Stimulated activated CD4-positive, alpha-beta T cell treated with anti-CD3 and anti-CD28 coated beads, Interleukin-15, amount 100 ng/mL, for 24 hours (primary cell): ENCODE data around the gene AUH.
A peak's percentile ranks its signal among the peaks of the same experiment; 100 is the strongest.
"Not testable (repeated sequence)": the region's sequence is repeated elsewhere in the genome, so short reads cannot be mapped to it uniquely, and the experiment has no call there.

Source experiments
- DNase-seq: peaks from one replicate; pipeline ENCODE4 v3.0.0-alpha.2; 2020

Gene AUH

DNA sequence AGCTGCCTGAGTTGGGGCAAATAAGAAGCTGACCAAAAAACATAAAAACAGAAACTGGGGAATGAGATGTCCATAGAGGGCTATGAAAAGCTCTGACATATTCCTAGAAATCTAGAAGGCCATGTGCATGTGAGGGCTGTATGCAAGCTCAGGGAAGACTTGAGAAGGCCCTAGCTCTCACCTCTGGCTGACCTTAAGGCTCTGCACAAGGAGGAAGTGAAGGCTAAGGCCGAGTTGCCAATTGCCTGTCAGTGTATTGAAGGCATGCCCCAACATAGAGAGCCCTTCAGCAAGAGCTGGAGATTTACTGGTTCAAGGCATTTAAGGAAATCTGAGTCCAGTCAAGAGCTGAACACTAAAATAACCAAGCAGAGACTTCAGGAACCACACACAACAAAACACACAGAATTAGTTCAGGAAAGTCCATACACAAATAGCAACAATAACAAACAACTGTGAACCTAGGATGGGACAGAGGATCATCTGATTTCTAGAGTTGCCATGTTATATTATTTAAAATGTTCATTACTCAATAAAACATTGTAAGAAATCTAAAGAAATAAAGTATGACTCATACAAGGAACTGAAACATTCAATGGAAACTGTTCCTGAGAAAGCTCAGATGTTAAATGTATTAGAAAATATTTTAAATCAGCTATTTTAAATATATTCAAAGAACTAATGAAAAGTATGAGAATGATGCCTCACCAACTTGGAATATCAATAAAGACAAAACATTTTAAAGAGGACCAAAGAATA is 161.8 kb downstream of the AUH start:
- DNase-seq: no peak

DNA sequence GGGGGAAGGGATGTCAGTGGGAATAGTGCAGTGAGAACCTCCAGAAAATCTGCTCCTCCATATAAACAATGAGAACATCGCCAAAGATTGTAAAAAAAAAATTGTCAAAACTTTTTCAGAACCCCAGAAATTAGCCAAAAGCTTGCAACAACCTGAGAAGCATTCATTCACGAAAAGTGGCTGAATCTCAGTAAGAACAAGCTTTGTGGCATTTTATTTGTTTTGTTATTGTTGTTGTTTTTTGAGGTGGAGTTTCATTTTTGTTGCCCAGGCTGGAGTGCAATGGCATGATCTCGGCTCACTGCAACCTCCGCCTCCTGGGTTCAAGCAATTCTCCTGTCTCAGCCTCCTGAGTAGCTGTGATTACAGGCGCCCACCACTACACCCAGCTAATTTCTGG is 162.8 kb downstream of the AUH start:
- not testable (repeated sequence) for DNase-seq

DNA sequence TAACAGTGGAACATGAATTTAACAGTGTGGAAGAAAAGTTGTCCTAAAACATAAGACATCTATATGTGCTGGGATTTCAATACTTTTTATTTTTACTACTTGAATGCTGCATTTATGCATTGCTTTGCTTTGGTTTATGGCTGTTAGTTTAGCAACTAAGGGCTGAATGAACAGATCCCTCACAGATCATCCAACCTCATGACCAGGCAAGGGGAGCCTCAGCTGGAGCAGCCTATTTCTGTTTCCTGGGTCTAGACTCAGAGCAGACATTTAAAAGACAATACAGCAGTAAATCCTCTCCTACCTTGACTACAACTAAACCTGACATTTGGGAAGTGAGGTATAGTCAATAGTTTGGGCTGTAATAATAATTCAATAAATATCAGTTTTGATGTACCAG is 163.3 kb downstream of the AUH start:
- DNase-seq: no peak

DNA sequence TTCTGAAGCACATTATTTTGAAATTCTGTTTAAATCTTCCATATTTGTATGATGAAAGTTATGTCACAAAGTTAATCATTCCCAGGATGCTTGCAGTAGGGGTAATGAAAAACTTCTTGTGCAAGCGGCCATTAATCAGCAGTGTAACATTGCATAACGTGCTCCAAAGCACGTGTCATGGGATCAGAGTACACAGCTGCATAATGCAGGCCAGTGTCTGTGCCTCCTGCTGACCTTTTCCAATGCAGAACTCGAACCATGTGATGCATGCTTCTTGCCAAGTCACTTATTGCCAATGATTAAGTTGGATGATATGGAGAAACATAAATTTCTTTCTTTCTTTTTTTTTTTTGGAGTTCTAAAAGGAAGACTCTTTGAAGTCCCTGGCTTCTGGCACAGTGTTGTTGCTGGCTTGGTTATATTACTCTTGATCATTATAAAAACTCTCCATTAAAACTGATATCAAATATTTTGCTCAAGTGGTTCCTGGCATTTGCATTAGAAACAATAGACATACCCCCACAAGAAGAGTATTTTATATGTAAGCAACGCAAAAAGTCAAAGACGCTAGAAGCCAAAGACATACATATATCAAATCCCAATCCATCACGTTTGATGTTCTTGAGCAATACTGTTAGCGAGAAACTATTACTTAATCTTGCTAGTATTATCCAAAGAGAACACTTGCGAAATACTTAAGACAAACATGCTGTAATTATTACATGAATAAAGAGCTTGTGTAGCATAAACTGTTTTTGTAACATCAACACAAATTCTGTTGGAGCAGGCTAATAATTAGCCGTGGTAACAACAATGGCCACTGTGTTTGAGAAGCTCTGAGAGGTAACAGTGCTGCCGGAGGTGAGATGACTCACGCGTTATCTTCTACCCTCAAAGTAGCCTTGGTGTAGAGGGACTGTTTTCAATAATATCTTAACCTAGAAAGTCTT is 164.2 kb downstream of the AUH start:
- no peak for DNase-seq

DNA sequence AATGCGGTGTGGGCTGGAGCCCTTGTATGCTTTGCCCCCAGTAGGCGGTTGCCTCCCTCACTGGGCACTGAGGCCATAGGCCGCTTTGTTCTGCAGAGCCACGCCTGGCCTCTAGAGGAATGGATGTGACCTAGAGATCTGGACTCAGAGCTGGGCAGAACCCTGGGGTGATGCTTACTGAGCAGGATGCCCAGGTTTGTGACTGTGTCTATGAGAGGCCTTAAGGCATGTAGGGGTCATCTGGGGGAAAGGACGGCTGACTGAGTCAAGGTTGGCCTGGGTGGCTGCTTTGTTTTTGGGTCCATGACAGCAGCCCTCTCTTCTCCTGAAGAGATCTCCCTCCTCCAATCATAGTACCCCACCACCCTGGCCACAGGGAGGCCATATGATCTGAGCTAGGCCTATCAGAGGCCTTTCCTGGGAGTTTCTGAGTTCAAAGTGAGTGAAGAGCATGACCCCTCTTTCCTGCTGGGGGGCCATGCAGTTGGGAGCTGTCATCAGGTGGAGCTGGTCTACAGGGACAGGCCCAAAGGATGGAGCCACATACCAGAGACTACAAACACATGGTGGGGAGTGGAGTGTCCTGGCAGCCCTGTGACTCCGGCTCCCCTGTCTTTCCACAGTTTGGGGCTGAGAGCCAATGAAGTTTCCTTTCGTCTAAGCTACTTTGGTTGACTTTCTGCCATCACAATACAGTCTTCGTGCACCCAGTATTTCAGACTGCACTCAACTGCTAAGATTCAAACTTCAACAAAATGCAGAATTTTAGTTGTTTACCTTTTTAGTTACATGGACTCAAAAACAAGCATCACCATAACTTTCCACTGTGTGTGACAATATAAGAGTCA is 165.4 kb downstream of the AUH start:
- no peak for DNase-seq

DNA sequence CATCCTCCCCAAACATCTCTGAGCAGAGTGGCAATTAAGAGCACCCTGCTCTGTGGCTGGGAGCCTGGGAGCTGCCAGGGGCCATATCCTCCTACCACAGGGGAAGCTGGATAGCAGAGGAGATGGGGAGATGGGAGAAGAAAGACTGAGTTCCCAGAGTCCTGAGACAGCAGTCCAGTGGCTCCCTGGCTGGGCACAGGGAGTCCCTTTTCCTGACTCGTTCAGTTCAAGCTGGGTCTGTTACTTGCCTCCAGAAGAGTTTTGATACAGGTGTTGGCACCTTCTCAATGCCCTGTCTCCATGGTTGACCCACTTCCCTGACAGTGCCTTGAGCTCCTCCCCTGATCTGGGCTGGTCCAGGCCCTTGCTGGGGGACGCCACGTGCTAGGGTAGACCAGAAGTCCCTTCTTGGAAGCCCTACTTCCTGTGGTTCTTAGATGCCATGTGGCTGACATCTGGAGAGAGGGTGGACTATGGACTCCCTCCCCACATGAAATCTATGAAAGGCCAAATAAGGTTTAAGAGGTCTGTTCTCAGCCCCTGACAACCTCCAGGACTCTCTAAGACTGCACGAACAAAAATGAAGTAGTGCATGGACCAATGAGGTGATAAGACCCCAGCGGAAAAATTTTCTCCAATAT is 166.2 kb downstream of the AUH start:
- no peak for DNase-seq

DNA sequence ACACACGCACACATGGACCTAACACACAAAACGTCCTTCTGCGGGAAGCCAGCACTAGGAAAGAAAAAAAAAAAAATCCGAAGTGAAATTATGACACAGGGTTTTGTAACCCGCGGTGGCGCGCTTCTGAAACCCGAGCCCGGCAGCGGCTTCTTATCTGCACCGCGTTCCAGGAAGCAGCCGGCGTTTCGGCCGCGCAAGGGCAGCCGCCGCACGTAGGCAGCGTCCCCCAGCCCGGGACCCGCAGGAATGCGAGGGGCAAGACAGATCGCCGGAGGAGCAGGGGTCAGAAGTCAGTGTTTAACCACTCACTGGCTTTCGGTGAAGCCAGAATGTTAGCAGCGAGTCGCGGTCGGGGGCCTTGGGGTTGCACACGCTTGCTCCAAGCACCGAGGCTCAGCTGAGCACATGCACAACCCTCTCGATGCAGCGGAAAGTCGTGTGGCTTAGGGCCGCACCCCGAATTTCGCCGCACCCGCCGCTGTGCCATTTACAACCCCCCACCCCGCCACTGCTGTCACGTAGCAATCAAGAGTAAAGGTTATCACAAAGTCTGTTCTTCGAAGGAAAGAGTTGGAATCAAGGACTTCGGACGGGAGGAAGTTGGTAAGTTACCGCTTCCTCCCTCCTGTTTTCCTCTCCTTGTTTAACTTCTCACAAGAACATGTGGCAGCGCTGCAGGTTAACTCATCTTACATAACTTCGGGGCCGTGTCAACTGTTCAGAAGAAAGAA is 167.9 kb downstream of the AUH start:
- DNase-seq: peak; percentile 93

DNA sequence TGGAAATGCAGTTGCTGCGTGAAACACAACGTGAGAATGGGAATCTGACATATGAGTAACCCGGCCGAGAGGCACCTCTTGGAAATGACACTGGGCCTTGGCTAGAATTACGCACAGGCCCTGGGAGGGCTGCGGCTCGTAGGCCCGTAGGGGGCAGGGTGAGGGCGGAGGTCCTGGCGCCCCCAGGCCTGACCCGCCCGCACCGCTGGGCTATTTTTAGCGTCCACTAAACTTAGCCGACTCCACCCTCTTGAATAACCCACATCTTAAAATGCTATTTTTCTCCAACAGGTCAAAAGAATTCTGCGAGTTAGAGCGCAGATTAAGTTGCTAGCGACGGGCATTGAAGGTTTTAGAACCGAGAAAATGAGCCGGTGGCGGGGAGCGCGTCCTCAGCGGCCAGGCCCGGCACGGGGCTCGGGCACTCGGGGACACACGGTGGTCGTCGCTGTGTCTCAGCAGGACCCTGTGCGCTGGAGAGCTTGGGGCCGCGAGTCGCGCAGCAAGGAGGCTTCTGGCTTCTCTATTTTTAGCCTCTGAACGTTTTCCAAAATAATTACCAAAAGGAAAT is 168.5 kb downstream of the AUH start:
- DNase-seq: peak; percentile 89

DNA sequence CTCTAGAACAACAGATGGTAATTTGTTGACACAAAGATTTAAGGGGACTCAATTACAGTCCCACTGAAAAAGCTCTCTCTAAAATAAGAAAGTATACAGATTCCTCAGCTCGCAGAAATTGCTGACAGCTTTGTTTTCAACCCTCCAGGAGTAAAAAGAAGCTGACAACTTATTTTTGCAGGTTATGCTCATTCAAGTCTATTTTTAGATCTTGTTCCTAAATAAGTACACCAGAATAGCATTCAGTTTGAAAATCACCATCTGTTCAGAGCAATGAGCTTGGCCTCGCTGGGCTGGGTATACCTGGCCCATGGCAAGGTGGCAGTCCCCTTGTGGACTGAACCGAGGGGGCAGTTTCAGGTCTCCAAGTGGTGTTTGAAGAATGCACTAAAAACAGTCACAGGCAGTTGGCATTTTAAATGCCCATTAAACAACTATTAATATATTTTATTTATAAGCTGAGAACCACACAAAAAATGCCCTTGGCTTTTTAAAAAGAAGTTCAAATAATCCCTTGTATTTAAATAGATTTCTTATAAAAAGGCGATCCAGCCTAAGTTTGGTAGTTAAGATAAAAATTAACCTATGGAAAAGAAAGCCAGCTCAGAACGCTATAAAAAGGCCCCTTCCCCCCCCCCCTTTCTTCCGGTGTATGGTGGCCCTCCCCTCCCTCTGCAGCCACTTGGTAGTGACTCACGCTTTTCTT is 169.2 kb downstream of the AUH start:
- DNase-seq: peak; percentile 63

DNA sequence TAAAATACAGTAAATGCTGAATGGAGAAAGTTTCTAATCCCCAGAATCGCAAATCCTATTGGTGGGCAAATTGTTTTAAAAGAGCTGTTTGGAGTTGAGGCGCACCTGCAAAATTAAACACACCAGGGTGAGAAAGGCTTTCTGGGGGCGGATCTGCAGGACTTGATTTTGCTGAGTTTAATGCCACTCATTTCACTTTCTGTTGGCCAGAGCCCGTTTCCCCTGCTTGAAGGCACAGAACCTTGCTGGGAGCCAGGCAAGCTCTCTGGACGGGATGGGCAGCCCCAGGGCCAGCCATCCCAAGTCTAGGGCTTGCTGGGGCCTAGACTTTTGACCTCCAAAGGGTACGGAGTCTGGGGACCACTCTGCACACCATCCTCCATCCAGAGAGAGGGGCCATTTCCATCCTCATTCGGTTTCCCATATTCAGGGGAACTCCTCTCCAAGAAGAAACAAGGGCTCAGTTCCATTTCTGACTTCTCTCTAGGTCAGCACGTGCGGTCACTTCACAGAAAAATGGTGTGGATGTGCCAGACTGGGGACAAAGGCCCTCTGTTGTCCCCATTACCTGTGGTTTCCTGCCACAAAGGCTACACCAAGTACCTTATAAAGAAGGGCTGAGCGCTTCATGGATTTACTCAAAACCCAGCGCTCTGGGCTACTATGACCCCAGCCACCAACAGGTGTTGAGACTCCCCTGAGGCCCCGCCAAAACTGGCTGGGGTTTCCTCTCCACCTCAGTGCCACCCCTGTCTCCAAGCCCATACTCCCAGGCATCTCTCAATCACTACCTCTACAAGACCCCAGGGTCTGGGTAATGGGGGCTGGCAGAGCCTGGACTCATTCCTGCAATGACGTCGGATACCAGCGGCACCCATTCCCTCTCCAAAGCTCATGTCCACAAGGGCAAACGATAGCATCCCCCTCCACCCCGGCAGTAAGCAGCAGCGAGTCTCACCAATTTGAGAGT is 170.0 kb downstream of the AUH start:
- DNase-seq: no peak

DNA sequence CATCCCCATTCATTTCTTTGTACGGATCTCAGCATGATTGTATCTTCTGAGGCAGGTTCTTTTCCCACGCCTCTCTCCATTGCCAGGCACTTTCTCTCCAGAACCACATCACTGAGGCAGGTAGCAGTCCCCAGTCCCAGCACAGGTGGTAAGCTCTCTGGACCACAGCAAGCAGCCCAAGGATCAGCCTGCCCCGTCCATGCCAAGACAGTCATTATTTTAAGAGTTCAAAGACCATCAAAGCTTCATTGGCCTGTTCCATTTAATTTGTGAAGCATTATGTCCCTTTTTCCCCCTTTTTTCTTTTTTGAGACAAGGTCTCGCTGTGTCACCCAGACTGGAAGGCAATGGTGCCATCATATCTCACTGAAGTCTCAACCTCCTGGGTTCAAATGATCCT is 171.7 kb downstream of the AUH start:
- no peak for DNase-seq

DNA sequence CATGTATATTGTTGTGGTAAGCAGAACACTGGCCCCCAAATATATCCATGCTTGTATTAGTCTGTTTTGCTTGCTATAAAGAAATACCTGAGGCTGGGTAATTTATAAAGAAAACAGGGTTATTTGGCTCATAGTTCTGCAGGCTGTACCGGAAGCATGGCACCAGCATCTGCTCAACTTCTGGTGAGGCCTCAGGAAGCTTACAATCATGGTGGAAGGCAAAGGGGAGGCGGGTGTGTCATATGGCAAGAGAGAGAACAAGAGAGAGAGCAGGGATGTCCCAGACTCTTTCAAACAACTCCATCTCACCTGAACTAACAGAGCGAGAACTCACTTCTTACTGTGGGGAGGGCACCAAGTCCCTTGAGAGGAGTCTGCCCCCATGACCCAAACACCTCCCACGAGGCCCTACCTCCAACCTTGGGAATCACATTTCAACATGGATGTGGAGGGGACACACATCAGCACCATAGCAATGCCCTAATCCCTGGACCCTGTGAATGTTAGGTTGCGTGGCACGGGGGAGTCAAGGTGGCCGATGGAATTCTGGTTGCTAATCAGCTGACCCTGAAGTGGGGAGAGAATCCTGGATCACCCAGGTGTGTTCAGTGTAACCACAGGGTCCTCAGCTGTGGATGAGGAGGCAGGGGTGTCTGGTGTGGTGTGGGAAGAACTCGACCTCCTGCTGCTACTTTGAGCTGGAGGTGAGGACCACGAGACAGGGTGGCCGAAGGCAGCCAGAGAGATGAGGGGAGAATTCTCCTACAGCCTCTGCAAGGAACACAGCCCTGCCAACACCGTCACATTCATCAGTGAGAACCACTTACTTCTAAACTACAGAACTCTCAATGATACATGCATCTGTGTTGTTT is 172.8 kb downstream of the AUH start:
- no peak for DNase-seq

DNA sequence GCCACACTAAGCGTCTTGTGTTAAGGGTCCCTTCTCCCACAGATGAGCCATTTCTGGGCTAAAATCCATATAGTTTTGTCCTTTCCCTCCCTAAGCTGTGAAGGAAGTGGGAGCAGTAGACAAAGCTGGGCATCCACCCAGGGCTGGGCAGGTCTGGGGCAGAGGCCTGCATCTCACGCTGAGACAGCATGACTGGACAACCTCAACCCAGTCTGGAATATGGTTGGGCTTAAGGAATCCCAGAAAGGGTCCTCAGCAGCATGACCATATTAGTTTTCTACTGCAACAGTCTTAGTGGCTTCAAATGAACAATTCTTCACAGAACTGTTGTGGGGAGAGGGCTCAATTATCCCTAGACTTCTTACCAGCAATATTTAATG is 173.8 kb downstream of the AUH start:
- no peak for DNase-seq

DNA sequence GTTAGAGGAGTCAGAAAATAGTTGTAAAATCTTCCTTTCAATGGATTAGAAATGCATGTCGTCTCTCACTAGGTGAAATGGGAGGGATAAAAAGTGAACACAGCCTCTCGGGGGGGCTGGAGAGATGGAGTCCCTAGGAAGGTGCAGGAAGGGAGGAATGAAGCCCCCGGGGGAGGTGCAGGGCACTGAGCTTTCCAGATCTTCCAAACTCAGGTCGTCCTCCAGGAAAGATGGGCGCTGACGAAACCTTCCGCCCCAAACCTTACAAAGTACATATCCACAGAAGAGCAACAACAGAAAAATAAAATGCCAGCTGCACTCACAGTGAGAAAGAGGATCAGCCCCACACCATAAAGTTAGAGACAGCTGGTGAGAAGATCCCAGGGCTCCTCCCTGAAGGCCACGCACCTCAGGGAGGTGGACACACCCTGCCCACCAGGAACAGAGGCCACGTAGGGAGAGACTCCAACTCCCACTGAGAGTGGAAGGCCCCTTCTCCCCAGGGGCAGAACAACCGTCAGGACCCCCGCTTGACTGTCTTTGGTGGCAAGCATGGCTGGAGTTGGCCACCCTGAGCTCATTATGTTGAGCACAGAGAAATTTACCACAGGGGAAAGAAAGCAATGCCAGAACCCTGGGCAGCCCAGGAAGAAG is 174.3 kb downstream of the AUH start:
- DNase-seq: no peak

DNA sequence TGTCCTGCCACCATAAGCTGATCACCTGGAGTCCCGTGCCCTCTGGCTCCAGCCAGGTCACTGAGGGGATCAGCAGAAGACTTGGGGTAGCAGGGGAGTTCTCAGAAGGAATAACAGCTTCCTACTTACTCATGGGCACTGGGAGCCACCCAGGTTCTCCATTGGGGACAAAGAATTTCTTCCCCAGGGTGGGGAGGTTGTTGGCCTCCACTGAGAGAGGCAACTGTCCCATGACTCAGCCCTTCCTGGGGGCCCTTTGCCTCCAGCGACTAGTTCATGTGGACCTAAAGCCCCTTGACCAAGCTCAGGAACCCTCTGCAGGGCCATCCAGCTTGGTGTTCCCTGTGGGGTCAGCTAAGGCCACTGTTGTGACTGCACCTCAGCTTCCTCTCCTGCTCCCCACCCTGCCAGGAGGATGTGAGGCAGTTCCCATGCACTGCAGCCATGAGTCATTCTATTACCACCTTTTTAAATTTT is 175.0 kb downstream of the AUH start:
- no peak for DNase-seq

DNA sequence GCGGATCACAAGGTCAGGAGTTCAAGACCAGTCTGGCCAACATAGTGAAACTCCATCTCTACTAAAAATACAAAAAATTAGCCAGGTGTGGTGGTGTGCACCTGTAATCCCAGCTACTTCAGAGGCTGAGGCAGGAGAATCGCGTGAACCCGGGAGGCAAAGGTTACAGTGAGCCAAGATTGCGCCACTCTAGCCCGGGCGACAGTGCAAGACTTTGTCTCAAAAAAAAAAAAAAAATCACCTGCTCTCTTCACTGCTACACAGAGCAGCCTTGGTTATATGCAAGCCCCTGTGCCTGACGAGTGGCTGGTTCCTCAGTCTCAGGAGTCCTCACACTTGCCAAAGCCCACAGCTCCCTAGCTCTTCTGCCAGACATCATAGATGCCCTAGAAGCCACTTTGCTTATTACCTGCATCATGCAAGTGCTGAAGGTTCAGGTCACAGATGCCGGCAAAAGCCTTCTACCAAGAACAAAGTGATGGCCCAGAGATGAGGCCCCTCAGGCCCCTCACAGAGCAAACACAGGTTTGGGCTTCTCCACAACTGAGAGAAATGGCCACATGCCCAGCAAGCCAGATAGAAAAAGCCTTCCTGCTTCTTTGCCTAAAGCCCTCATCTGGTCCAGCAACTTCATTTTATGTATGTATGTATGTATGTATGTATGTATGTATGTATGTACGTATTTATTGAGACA is 176.4 kb downstream of the AUH start:
- no peak for DNase-seq
